GM19240 (cell line): ENCODE data around the gene GOLT1B.

Experiments used
- DNase-seq: peaks from one replicate; pipeline ENCODE4 v3.0.0; 2011; ENCODE audit warnings: low spot score; ENCODE audit not compliant: insufficient read length

The GOLT1B gene

DNA sequence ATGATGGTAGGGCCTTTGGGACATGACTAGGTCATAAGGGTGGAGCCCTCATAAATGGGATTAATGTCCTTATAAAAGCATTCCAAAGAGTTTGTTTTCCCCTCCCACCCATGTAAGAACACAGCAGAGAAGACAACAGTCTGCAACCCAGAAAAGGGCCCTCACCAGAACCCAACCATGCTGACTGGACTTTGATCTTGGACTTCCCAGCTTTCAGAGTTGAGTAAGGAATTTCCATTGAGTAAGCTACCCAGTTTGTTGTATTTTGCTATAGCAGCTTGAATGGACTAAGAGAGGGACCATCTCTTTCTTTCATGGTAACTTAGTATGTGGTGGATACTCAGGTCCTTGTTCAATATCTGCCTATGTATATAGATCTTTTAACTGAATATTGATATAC lies 21.6 kb downstream of the GOLT1B start:
- DNase-seq, result no peak

DNA sequence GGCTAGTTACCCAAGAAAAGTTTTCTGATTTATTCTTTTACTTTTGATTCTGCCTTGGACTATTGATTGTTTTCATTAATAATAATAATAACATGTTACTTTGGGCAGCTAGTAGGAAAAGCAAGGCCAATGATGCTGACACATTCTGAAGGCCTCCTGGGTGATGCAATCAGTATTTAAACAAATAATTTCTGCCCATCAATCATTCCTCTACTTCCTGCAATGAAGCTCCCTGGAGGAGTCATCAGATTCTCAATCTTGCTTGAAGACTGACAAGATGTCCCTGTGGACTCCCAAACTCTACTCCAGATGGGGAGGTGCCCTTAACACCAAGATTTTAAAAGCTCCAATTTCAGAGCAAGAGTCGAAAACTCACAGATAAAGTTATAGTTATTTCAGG lies 24.5 kb downstream of the GOLT1B start, which contains the start of gene SPX:
SPX (plus strand) TSS at position 244 of the 400 bp plus-strand sequence. CDS start 177 bp downstream, outside the sequence.
- DNase-seq, result no peak

DNA sequence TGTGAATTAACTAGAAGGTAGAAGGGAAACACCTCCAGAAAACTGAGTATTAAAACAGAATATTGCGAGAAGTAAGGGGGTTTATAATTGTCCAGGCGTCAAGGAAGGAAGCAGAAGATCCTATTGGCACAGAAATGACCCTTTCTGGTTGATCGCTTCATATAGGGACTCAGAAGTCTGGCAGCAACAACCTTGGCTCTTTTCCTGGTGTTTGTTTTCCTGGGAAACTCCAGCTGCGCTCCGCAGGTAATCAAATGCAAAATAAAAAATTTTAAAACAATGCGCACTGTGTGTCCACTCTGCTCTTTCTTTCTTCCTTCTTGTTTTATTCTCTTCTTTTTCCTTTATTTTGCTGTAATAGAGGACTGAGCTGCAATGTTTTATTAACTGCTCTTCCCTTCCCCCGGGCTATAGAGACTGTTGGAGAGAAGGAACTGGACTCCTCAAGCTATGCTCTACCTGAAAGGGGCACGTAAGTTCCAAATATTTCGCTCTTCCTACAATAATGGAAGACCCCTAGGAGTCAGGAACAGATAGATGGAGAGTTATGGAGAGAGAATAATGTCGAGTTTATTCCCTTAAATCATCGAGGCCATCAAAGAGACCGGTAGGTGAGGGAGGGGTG lies 25.2 kb downstream of the GOLT1B start:
- no peak for DNase-seq

DNA sequence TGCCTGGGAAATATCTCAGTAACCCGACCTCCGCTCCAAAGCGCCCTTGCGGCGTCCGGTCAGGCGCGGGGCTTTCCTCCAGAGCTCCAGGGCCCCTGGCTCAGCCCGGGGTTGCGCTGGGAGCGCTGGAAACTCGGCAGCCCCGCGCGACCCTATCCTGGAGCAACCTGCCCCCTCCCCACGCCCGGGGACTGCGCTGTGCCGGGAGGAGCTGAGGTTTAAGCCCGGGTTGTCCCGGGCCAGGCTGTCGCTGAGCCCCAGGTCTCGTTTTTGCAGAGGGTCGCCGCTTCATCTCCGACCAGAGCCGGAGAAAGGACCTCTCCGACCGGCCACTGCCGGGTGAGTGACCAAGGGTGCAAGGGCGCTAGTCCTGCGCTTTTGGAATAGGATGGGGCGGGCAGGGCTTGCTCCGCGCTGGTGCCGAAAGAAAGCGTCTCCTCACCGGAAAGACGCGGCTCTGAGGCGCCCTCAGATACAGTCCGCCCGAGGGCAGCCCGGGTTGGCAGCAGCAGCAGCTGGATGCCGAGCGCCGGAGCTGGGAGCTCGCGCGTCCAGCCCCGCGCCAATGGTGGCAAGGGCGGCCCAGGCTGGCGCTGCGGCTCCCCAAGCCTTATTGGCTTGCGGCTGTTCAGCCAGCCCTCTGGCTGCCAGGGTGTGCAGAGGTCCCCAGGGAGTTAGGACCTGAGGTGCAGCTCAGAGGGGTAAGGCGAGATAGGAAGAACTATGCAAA lies 26.0 kb downstream of the GOLT1B start:
- DNase-seq, result peak; percentile 1

DNA sequence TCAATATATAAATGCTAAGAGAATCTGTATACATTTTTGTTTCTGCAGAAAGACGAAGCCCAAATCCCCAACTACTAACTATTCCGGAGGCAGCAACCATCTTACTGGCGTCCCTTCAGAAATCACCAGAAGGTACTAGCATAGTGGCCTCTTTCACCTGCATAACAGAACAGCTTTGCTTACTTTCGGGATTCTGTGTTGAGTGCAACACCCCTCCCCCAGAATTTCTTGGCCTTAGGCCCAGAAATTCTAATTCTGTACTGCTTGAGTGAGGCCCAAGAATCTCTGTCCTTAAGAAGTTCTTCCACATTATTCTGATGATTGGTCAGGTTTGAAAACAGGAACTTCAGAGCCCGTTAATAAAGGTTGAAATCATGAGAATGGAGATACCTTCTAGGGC lies 27.4 kb downstream of the GOLT1B start:
- no peak for DNase-seq

DNA sequence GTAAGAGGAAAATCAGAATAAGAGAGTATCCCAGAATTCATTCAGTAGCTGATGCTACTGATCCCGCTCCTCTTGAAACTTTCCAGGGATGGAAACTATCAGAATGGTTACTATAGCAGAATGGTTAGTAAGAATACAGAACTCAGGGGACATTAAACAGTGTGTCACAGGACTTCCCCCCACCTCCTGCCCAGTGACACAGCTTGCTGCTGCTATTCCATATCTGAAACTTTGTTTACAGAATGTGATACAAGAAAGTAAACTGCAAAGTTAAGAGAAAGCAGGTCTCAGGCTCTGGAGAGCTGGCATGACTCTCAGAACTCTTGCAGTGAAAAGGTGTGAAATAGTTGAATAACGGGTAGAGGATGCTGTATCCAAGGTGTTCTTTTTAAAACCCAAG lies 27.9 kb downstream of the GOLT1B start:
- no peak for DNase-seq

DNA sequence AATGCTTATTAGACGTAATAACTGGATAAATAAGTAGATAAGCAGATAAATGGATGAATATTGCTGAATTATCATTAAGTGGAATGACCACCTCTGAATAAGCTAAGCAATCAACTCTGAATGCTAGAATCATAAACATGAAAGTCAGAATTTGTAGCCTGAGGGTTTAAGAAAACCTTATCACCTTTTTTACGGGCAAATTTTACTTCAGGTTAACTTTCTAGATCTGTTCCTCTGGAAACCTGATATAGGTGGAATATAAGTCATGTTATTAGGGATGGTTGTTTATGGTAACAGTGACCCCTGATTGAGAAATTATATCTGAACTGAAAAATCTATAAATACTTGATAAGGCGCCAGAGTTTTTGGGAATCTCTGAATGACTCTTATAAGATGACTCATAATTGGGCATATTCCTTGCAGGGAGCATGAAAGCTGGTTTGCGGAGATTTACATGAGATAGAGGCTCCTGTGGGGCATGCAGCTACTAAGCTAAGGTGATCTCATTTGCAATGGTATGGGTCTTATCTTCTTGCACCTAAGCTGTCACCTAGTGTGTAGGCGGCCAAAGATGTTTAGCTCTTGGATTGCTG lies 36.6 kb downstream of the GOLT1B start:
- DNase-seq, result no peak

DNA sequence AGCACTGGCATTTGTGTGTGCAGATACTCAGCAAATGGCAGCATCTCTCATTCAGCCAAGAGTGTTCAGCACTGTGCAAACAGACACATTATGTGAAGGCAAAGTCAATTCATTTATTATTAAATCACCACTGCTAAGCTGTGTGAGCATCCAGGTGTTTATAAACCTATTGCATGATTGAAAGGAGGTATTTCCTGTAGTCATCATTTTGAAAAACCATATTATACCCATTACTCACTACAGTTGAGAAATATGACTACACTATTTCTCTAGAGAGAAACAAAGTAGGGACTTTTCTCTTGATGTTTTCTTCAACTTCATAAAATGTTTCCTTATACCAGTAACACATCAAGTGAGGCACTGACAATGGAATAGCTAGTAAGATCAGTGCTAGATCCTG lies 38.2 kb downstream of the GOLT1B start:
- no peak for DNase-seq

DNA sequence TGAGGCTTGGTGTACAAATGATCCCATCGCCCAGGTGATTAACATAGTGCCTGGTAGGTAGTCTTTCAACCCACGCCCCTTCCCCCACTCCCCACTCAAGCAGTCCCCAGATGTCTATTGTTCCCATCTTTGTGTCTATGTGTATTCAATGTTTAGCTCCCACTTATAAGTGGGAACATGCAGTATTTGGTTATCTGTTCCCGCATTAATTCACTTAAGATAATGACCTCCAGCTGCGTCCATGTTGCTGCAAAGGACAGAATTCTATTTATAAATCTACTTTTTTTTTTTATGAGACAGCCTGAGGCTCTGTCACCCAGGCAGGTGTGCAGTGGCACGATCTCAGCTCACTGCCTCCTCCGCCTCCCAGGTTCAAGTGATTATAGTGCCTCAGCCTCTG lies 40.2 kb downstream of the GOLT1B start:
- DNase-seq, result no peak

DNA sequence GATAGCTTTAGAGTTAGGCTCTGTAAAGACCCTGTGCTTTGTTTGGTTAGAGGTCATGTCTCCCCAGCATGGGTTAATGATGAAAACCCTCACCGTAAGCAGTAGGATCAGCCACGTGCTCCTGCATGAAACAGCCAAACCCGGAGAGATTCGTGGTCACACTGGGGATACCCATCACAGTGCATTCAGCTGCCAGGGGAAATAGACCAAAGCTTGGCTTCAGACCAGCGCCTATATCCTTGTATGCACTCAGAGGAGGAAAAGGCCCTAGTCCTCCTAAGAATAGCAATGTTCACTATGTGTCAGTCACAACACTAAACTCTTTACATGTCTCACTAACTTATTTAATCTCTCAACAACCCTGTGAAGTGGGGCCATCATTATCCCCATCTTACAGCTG lies 40.8 kb downstream of the GOLT1B start:
- DNase-seq, result no peak

DNA sequence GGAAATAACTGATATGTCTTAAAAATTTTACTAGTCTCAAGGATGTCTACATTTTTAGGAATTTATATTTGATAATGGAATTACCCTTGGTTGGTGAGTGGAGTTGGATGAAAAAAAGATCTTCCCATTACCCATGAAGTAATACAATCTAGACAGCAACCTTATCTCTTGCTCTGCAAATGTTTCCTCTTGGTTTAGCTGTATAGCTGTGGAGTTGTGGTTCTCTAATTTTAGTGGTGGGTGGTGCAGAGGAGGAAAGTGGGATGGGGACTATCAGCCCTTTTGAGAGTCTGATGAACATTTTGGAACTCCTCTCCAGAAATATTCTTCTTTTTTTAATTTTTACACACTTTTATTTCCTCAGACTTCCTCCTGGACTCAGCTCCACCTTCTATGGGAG lies 41.6 kb downstream of the GOLT1B start:
- no peak for DNase-seq

DNA sequence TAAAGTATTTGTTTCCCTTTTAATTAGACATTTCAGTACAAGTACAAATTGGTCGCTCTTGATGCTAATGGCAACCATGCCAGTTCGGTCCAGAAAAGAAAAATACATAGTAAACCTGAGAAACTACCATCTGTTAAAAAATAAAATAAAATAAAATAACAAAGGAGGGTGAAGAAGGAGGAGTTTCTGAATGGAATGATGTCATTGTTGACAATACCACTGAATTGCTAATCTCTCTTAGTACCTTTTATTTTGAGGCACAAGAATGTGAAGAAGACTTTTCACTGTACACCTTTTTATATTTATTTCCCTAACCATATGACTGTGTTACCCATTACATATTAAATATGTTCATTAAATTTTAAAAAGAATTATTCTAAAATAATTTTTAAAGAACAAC lies 44.0 kb downstream of the GOLT1B start:
- no peak for DNase-seq

DNA sequence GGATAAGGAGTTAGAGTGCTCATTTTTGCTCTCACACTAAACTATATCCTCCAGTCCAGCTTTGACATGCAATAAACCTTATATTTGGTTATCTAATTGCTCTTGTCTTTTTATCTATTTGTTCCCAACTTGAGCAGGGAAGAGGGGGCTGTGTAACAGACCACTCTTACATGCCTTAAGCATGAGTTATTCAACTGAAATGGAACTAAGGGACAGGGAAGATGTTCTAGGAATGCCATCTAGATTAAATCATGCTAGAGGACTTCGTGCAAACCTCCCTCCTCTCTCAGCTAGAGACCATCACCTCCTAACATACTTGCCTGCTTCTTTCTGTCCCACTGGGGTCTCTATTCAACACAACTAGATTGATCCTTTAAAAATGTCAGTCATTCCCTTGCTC lies 45.1 kb downstream of the GOLT1B start:
- DNase-seq, result no peak

DNA sequence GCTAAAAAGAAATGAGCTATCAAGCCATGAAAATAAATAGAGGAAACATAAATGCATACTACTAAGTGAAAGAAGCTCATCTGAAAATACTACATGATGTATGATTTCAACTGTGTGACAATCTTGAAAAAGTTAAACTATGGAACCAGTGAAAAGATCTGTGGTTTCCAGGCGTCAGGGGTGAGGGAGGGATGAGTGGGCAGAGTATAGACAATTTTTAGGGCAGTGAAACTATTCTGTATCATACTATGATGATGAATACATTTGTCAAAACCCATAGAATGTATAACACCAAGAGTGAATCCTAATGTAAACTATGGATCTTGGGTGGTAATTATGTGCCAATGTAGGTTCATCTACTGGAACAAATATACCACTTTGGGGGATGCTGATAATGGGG lies 45.8 kb downstream of the GOLT1B start:
- DNase-seq, result no peak

DNA sequence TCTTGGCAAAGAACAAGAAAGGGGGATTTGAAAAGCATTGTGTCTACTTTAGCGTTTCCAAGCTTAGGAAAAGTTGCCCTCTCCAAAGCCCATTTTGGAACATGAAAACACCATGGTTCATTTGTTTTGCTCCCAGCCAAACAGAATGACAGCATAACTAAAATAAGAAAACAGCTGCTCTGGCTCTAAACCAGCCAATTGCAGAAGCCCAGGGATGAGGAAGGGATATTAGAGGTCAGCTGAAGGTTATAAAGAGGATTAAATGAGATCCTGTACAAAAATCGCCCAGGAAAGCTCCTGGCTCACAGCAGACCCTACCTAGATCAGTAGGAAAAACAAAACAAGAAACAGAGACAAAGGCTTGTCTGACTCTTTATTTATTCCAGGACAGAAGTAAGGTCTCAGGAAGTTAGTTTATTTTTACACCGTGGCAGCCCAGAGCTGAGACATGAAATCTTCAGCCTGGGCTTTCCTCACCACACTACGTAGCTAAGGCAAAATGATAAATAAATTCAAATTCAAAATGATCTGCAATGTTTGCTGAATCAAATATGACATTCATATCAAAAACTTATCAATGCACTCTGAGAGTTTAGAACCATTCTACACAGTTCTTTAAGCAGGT lies 50.4 kb downstream of the GOLT1B start:
- DNase-seq, result no peak

DNA sequence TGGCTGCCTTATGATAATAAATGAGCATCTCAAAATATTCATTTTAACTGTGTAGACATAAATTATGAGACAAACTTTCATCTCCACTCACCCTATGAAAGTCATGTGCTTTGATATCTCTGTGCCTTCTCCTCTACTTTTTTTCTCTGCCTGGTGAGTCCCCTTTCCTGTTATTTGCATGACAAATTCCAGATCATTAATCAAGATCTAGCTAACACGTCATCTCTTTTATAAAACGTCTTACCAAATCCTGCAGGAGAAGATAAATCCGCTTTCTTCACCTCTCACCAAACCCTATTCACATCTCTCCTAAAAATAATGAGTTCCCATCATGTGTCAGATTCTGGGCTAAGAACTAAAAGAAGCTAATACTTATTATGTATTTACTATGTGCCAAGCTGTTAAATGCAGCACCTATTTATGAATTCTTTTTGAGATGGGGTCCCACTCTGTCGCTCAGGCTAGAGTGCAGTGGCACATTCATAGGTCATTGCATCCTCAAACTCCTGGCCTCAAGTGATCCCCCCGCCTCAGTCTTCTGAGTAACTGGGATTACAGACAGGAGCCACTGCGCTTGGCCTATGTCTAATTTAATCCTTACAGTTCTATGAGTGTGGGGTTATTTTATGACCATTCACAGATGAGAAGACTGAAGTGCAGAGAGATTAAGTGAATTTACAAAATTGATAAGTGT lies 51.2 kb downstream of the GOLT1B start:
- DNase-seq, result no peak

DNA sequence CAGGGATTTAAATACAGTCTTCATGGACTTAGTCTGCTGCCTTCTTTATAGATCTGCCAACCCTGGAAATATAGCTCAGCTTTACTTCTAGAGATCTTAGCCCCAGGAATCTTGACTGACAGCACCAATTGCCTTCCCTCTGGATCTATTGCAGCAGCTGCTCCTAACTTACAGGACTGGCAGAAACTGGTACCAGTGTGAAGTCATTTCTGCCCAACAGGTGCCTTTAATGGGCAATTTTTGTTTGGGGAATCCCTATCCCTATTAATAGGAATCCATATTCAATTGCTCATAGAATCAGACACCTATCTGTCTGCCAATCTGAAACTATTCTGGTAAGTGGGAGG lies 51.7 kb downstream of the GOLT1B start:
- no peak for DNase-seq

DNA sequence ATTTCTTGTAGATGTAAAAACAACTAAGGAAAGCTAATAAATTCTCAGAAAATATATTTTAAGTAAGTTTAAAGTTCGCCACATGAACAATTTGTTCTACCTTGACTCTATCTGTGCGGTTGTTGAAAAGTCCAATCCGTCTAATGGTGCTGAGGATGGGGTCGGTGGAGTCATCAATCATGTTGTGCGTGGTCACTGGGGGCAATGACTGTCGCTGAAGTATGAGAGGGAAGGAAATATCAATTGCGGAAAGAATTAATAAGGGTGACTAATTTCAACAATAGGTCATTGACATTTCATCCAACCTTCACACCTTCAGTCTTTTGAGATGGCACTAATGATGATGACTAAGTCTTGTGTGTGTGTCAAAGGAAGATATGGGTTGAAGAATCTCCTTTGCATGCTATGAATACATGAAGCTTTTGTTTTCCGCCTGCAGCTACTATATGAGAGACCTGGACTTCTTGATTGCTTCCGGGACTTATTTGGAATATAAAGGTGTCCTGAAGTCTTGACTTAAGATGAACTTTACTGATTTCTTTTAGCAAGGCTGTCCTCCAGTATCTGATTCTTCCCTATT lies 56.6 kb downstream of the GOLT1B start:
- no peak for DNase-seq

DNA sequence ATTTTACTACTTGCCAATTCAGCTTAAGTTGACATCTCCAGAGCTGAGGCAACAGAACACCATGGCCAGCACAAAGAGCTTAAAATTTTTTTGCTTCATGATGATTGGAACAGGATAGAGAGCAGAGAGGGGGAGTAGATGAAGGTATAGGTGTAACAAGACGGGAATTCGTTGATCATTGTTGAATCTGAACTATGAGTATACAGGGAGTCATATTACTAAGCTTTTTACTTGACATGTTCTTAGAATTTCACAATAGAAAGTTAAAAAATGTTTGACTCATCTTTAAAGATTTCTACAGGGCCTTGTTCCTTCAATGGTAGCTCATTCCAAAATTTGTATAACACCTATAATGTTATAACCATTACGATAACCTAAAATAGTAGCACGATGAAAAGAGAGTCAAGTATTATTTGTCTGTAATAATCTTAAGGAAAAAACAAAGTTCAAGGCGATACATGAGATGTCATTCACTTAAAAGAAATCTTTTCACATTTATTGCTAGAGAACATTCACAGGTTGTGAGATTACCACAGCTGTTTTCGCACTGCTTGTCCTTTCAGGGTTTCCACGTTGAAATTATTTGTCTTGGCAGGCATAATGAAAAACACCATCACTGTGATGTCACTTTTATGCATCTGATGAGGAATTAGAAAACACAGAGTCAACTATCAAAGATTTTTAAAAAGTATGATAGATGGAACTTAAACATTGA lies 58.4 kb downstream of the GOLT1B start:
- no peak for DNase-seq

DNA sequence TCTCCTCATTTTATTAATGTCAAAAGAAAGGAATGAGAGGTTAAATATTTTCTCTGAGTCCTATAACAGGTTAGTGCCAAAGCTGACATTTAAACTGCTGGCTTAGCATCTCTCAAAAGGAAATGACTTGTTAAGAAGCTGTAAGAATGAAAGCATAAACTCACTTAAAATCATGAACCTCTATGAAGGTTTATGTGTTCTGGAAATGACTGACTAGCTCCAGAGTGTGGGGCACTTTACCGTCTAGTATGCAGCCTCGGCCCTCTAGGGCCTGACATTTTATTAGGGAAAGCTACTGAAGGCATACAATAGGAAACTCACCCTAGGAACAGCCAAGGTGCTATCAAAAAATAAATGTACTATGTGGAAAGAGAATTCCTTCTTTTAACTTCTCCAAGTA lies 59.6 kb downstream of the GOLT1B start:
- DNase-seq, result no peak

DNA sequence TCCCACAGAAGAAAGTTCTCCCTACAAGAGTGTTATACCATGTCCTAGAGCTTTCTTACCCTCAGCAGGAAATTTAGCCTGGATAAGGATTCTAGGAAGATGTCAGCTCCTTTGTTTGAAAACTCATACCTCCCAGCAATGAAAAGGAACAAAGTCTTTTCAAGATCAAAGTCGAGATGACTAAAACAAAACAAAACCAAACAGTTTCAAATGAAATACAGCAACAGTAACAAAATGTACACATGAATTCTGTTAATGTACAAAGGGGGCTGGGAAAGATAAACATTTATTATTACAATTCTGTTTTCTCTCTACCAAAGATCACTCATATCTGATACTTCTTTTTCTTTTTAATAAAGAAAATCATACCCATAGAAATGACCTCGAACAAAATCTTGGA lies 61.3 kb downstream of the GOLT1B start:
- no peak for DNase-seq
